Adrenal gland (tissue), 5 donors: ENCODE data around the gene PMF1.

ENCODE experiments used
- CTCF ChIP-seq, 6 experiments: fragments of 450-650 bp in 4 of 6; fragments of 200-600 bp in 2 of 6; sonication (generic) in 1 of 6; IDR thresholded peaks; 1 replicate in 5 of 6; 2 replicates in 1 of 6; pipeline versions ENCODE4 v1.5.1 to v1.8.0; 2016 to 2021; ENCODE audit warnings: antibody characterized with exemption in 6 of 6, mild to moderate bottlenecking in 2 of 6, moderate library complexity in 1 of 6
- POLR2A ChIP-seq, 2 donors: fragments of 450-650 bp; IDR thresholded peaks; one replicate each; pipeline ENCODE4 v1.6.1; 2017; ENCODE audit warnings: antibody characterized with exemption in 2 of 2, mild to moderate bottlenecking in 2 of 2, moderate library complexity in 1 of 2
- donor health status: DM: no; HTN: no; CAD: no.

GRCh38 chr1:156283521-156283920, 70.7 kb downstream of the PMF1 start:
- TF ChIP-seq CTCF (IDR thresholded peaks at IDR 0.05) (no peak), POLR2A (IDR thresholded peaks at IDR 0.05) (no peak)
